AG04450 (cell line): ENCODE results near the gene TSPYL1. TPM values are rescaled to one million over a fixed set of nuclear protein-coding genes. Genes with fewer than 3 reads are reported as not detected.
"Not testable (repeated sequence)": the region's sequence is repeated elsewhere in the genome, so short reads cannot be mapped to it uniquely, and the experiment has no call there.

Experiments used
- CTCF ChIA-PET: fragments of 300-600, 350-600 bp; formaldehyde crosslinking; extraction: SDS; loops from one replicate; lab custom pipeline; 2022; ENCODE audit warnings: antibody characterized with exemption, inconsistent platforms; lab: Charles Lee
- POLR2A ChIA-PET: fragments of 350-600 bp; formaldehyde crosslinking; extraction: SDS; loops from one replicate; lab custom pipeline; 2021; ENCODE audit warnings: antibody characterized with exemption, inconsistent platforms; lab: Yijun Ruan, JAX
- DNase-seq: peaks from one replicate; pipeline ENCODE4 v3.0.0-alpha.2; 2011; ENCODE audit warnings: low read depth, low spot score
- H3K27ac ChIP-seq: one replicate; pipeline ENCODE4 v1.5.1; 2012; ENCODE audit warnings: low read depth, low read length, control low read depth
- H3K27me3 ChIP-seq: one replicate; pipeline ENCODE4 v1.6.0; 2012; ENCODE audit warnings: low read length; ENCODE audit not compliant: control insufficient read depth, insufficient read depth
- H3K4me3 ChIP-seq: 2 replicates; pipeline ENCODE4 v1.5.1; 2011; ENCODE audit warnings: mild to moderate bottlenecking, low read depth, low read length, control low read depth
- H3K9me3 ChIP-seq: 2 replicates; pipeline ENCODE4 v1.5.1; 2012; ENCODE audit warnings: low read length; ENCODE audit not compliant: control insufficient read depth, insufficient read depth
- CTCF ChIP-seq: IDR thresholded peaks from 2 replicates; pipeline ENCODE4 v1.5.1; 2011; ENCODE audit warnings: low read depth, low read length, control low read depth, inconsistent platforms
- polyA plus RNA-seq: library from polyadenylated mRNA; depleted of rRNA; stranded (reverse); fragments of >200 nt; gene quantifications from 2 replicates; pipeline ENCODE4 v1.2.3, GENCODE V29; 2011

Gene TSPYL1
- polyA plus RNA-seq, 1 experiment, result 71.9 TPM

GRCh38 chr6:116289876-116290275 is 10.1 kb upstream of the TSPYL1 start:
- CTCF ChIA-PET, result interaction anchor here (1.0 to 5.2 kb wide), 7 partner anchors 21 to 272 kb away, joined by 3 to 102 read pairs (median 39); partner anchors contain the start of gene CALHM5

GRCh38 chr6:116287689-116288282 is 8.1 kb upstream of the TSPYL1 start:
- DNase-seq, result no peak
- no peaks in the 10 kb centered on the region for H3K9me3 ChIP-seq
- TF ChIP-seq CTCF, result peak; percentile 84
- CTCF ChIA-PET, result interaction anchor here (0.6 to 5.2 kb wide), 81 partner anchors 9 to 368 kb away, joined by 3 to 102 read pairs (median 5); partner anchors contain the start of genes CALHM4, CALHM5, RWDD1 and TRAPPC3L
- H3K27me3 ChIP-seq, result no peaks in the 10 kb centered on the region
- H3K27ac ChIP-seq, result no peak overlapping the region
- POLR2A ChIA-PET, result interaction anchor here (1.3 kb wide), 1 partner anchor 84 kb away, joined by 12 read pairs; the partner anchor contains the start of gene DSE
- no peak overlapping the region for H3K4me3 ChIP-seq

More at GRCh38 chr6:116289876-116290275, 10.1 kb upstream of the TSPYL1 start:
- no peak for TF ChIP-seq CTCF
- H3K27ac ChIP-seq, result no peak overlapping the region
- no peak for DNase-seq
- H3K4me3 ChIP-seq, result no peak overlapping the region
- POLR2A ChIA-PET, result no interaction called here
- no peaks in the 10 kb centered on the region for H3K9me3 ChIP-seq
- H3K27me3 ChIP-seq, result no peaks in the 10 kb centered on the region

GRCh38 chr6:116286773-116287358 is 7.1 kb upstream of the TSPYL1 start:
- Histone ChIP-seq H3K27me3 (no peaks in the 10 kb centered on the region), H3K9me3 (no peaks in the 10 kb centered on the region), H3K27ac (no peak overlapping the region), H3K4me3 (no peak overlapping the region)
- DNase-seq, result no peak
- ChIA-PET POLR2A (interaction anchor here (1.3 kb wide), 1 partner anchor 85 kb away, joined by 12 read pairs; the partner anchor contains the start of gene DSE), CTCF (interaction anchor here (0.6 to 5.2 kb wide), 58 partner anchors 9 to 369 kb away, joined by 3 to 102 read pairs (median 9); partner anchors contain the start of genes CALHM4, CALHM5 and RWDD1)
- no peak for TF ChIP-seq CTCF

- H3K27me3 ChIP-seq, H3K9me3 ChIP-seq, CTCF ChIA-PET, POLR2A ChIA-PET, H3K4me3 ChIP-seq, DNase-seq, H3K27ac ChIP-seq: not testable (repeated sequence)
Measured at GRCh38 chr6:116284984-116285383, 5.3 kb upstream of the TSPYL1 start.

GRCh38 chr6:116283191-116283590 is 3.5 kb upstream of the TSPYL1 start:
- POLR2A ChIA-PET, result no interaction called here
- CTCF ChIA-PET, result interaction anchor here (1.0 to 1.7 kb wide), 4 partner anchors 10 to 279 kb away, joined by 3 to 8 read pairs (median 4); no protein-coding TSS in a partner anchor
- no peak for DNase-seq
- no peak overlapping the region for H3K27ac ChIP-seq
- no peak for TF ChIP-seq CTCF
- H3K27me3 ChIP-seq, result no peaks in the 10 kb centered on the region
- no peaks in the 10 kb centered on the region; the same call in 1 of the 2 replicates for H3K9me3 ChIP-seq
- no peak overlapping the region for H3K4me3 ChIP-seq
